ENCODE data around the gene MEPE.

DNA sequence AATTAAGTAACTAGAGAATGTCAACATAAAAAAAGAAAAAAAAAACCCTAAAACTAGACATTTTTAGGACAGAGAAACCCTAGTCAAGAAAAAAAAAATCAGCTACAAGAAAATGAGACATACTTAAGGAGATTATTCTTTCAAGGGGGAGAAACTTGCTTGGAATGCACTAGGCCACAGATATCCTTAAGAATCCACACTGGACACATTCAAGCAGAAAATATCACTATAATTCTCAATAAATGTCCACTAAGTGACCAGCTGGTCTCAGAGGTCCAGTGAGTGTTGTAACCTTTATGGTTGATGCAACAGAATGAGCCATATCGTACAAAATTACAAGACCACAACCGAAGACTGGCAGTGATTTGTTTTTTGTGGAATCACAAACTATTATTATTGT lies 49.0 kb upstream of the MEPE start:
- TF ChIP-seq, protein P1, sequence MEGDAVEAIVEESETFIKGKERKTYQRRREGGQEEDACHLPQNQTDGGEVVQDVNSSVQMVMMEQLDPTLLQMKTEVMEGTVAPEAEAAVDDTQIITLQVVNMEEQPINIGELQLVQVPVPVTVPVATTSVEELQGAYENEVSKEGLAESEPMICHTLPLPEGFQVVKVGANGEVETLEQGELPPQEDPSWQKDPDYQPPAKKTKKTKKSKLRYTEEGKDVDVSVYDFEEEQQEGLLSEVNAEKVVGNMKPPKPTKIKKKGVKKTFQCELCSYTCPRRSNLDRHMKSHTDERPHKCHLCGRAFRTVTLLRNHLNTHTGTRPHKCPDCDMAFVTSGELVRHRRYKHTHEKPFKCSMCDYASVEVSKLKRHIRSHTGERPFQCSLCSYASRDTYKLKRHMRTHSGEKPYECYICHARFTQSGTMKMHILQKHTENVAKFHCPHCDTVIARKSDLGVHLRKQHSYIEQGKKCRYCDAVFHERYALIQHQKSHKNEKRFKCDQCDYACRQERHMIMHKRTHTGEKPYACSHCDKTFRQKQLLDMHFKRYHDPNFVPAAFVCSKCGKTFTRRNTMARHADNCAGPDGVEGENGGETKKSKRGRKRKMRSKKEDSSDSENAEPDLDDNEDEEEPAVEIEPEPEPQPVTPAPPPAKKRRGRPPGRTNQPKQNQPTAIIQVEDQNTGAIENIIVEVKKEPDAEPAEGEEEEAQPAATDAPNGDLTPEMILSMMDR (IDR thresholded peaks at IDR 0.05) = no peak
- TF ChIP-seq EZH2 (IDR thresholded peaks at IDR 0.05; ENCODE audit: borderline replicate concordance, insufficient read depth, low read depth, low read length, poor library complexity, severe bottlenecking) = no peak
